OCI-LY7 (cell line): Measurements from ENCODE around the gene GPX6. TPM values are rescaled to one million over a fixed set of nuclear protein-coding genes. Genes with fewer than 3 reads are reported as not detected.

Source experiments
- BruUV-seq: library from RNA; stranded (reverse); fragments of 400-500 nt; replicated peaks from 2 replicates; lab custom pipeline; 2021; lab: Mats Ljungman, UMichigan
- CTCF ChIA-PET: fragments of 300-600 bp; sonication (Branson Sonifier 250); formaldehyde crosslinking; loops from one replicate; lab custom pipeline; 2022; ENCODE audit warnings: antibody characterized with exemption; ENCODE audit not compliant: unreplicated experiment; lab: Charles Lee
- POLR2A ChIA-PET: fragments of 300-600 bp; sonication (Branson Sonifier 250); formaldehyde crosslinking; loops from one replicate; lab custom pipeline; 2022; ENCODE audit warnings: antibody characterized with exemption; lab: Charles Lee
- DNase-seq: peaks from one replicate; pipeline ENCODE4 v3.0.0-alpha.2; 2015; ENCODE audit warnings: low spot score
- H2AFZ ChIP-seq: fragments of 200-600 bp; sonication (generic), shearing (Covaris generic); 2 replicates; pipeline ENCODE4 v1.6.1; 2014; ENCODE audit warnings: mild to moderate bottlenecking, antibody characterized with exemption, low read length, moderate library complexity
- H3K27ac ChIP-seq: fragments of 200-600 bp; sonication (generic); 2 replicates; pipeline ENCODE4 v1.5.1; 2014; ENCODE audit warnings: mixed run types, low read depth, mild to moderate bottlenecking, moderate library complexity, low read length, inconsistent platforms; ENCODE audit not compliant: poor library complexity, severe bottlenecking
- H3K36me3 ChIP-seq: fragments of 200-600 bp; sonication (generic); 2 replicates; pipeline ENCODE4 v1.6.1; 2014; ENCODE audit warnings: mild to moderate bottlenecking, antibody characterized with exemption, low read length, moderate library complexity, mixed read lengths; ENCODE audit not compliant: insufficient read depth
- H3K4me1 ChIP-seq: fragments of 200-600 bp; sonication (generic); 2 replicates; pipeline ENCODE4 v1.5.1; 2014; ENCODE audit warnings: mild to moderate bottlenecking, low read length; ENCODE audit not compliant: insufficient read depth, poor library complexity, severe bottlenecking
- H3K4me2 ChIP-seq: fragments of 200-600 bp; sonication (generic); 2 replicates; pipeline ENCODE4 v1.6.1; 2014; ENCODE audit warnings: mild to moderate bottlenecking, low read length
- H3K4me3 ChIP-seq: fragments of 200-600 bp; sonication (generic); 2 replicates; pipeline ENCODE4 v1.5.1; 2014; ENCODE audit warnings: mild to moderate bottlenecking, low read depth, low read length; ENCODE audit not compliant: poor library complexity, severe bottlenecking
- H3K79me2 ChIP-seq: fragments of 200-600 bp; sonication (generic); 2 replicates; pipeline ENCODE4 v1.6.1; 2016; ENCODE audit warnings: low read depth, mild to moderate bottlenecking, low read length, moderate library complexity, mixed read lengths; ENCODE audit not compliant: insufficient read depth
- H3K9me2 ChIP-seq: fragments of 200-600 bp; sonication (generic); 2 replicates; pipeline ENCODE4 v1.6.1; 2016; ENCODE audit warnings: mild to moderate bottlenecking, low read length, mixed read lengths; ENCODE audit not compliant: insufficient read depth
- H3K9me3 ChIP-seq: fragments of 200-600 bp; sonication (generic); 2 replicates; pipeline ENCODE4 v1.6.1; 2014; ENCODE audit warnings: mild to moderate bottlenecking, mixed run types, low read length, mixed read lengths
- H4K20me1 ChIP-seq: fragments of 200-600 bp; sonication (generic); 2 replicates; pipeline ENCODE4 v1.6.1; 2014; ENCODE audit warnings: mild to moderate bottlenecking, antibody characterized with exemption, low read length, moderate library complexity, mixed read lengths; ENCODE audit not compliant: insufficient read depth
- CTCF ChIP-seq: fragments of 200-600 bp; sonication (generic); conservative IDR thresholded peaks from 2 replicates; pipeline ENCODE4 v1.5.1; 2014; ENCODE audit warnings: mild to moderate bottlenecking, antibody characterized with exemption, low read length, moderate library complexity, mixed read lengths
- EZH2phosphoT487 ChIP-seq: fragments of 200-600 bp; sonication (generic); IDR thresholded peaks from 2 replicates; pipeline ENCODE4 v1.6.1; 2018; ENCODE audit warnings: low read depth, borderline replicate concordance, mild to moderate bottlenecking, mixed run types, antibody characterized with exemption, low read length, moderate library complexity, mixed read lengths
- intact Hi-C: fragments of 100-400 bp; cut with micrococcal nuclease; formaldehyde crosslinking; loops from one replicate; pipeline ENCODE4 v1.10.0; 2022; ENCODE audit not compliant: unreplicated experiment
- total RNA-seq, 2 experiments: library from RNA; depleted of rRNA in 1 of 2; stranded (reverse); fragments of >200 nt in 1 of 2; shearing (Covaris generic) in 1 of 2; gene quantifications; 2 replicates each; pipeline ENCODE4 v1.2.3, GENCODE V29; 2014 to 2022

GPX6 gene
- total RNA-seq, 2 experiments from 2014 or later: not detected

- H3K9me2 ChIP-seq: no peaks in the 10 kb centered on the region
- no peak overlapping the region for H3K27ac ChIP-seq
- no peaks in the 10 kb centered on the region for H3K36me3 ChIP-seq
- intact Hi-C loops: no loop called here
- H3K4me1 ChIP-seq: no peaks in the 10 kb centered on the region
- H3K4me2 ChIP-seq: no peak overlapping the region
- peak overlapping the region; percentile 48; the same call in 1 of the 2 replicates for H2AFZ ChIP-seq
- no peaks in the 10 kb centered on the region for H3K79me2 ChIP-seq
- POLR2A ChIA-PET: no interaction called here
- no TSS peak for BruUV-seq
- DNase-seq: peak; percentile 19
- no peak for TF ChIP-seq CTCF
- TF ChIP-seq EZH2phosphoT487: no peak
- no peaks in the 10 kb centered on the region for H4K20me1 ChIP-seq
- no peak overlapping the region for H3K4me3 ChIP-seq
- CTCF ChIA-PET: no interaction called here
- no peaks in the 10 kb centered on the region for H3K9me3 ChIP-seq
Observed at GRCh38 chr6:28558629-28559028, 43.0 kb upstream of the GPX6 start.

GRCh38 chr6:28555136-28555535, 39.5 kb upstream of the GPX6 start:
- no peak for DNase-seq
- no peaks in the 10 kb centered on the region for H3K36me3 ChIP-seq
- POLR2A ChIA-PET: interaction anchor here (1.0 kb wide), 1 partner anchor 130 kb away, joined by 3 read pairs; no protein-coding TSS in a partner anchor
- H3K79me2 ChIP-seq: no peaks in the 10 kb centered on the region
- no peak overlapping the region for H3K27ac ChIP-seq
- H3K9me2 ChIP-seq: no peaks in the 10 kb centered on the region
- no peak overlapping the region for H2AFZ ChIP-seq
- H3K4me2 ChIP-seq: no peak overlapping the region
- no peaks in the 10 kb centered on the region for H3K9me3 ChIP-seq
- H4K20me1 ChIP-seq: no peaks in the 10 kb centered on the region
- no TSS peak for BruUV-seq
- TF ChIP-seq EZH2phosphoT487 (no peak), CTCF (no peak)
- no peak overlapping the region for H3K4me3 ChIP-seq
- no peaks in the 10 kb centered on the region for H3K4me1 ChIP-seq
- intact Hi-C loops: no loop called here
- CTCF ChIA-PET: no interaction called here

GRCh38 chr6:28553986-28554881, 38.6 kb upstream of the GPX6 start:
- no peak for DNase-seq
- no peak for TF ChIP-seq EZH2phosphoT487
- TF ChIP-seq CTCF: no peak
- ChIA-PET CTCF (no interaction called here), POLR2A (interaction anchor here (0.9 to 1.0 kb wide), 2 partner anchors 19 to 131 kb away, joined by 3 read pairs; no protein-coding TSS in a partner anchor)
- Histone ChIP-seq H3K4me3 (no peak overlapping the region), H3K27ac (no peak overlapping the region), H3K4me2 (no peak overlapping the region), H3K36me3 (no peaks in the 10 kb centered on the region), H3K79me2 (no peaks in the 10 kb centered on the region), H3K9me3 (no peaks in the 10 kb centered on the region), H4K20me1 (no peaks in the 10 kb centered on the region), H3K9me2 (no peaks in the 10 kb centered on the region), H3K4me1 (no peaks in the 10 kb centered on the region), H2AFZ (no peak overlapping the region)
- intact Hi-C loops: no loop called here
- BruUV-seq: no TSS peak
